ENCODE data around the gene NFATC4. TPM values are rescaled to one million over a fixed set of nuclear protein-coding genes. Genes with fewer than 3 reads are reported as not detected.

NFATC4 gene
- 134 TPM for polyA plus RNA-seq (2013, experiment 1 of 2; ENCODE audit: insufficient read length)
- polyA plus RNA-seq (2013, experiment 2 of 2; ENCODE audit: insufficient read length) = 125 TPM

DNA sequence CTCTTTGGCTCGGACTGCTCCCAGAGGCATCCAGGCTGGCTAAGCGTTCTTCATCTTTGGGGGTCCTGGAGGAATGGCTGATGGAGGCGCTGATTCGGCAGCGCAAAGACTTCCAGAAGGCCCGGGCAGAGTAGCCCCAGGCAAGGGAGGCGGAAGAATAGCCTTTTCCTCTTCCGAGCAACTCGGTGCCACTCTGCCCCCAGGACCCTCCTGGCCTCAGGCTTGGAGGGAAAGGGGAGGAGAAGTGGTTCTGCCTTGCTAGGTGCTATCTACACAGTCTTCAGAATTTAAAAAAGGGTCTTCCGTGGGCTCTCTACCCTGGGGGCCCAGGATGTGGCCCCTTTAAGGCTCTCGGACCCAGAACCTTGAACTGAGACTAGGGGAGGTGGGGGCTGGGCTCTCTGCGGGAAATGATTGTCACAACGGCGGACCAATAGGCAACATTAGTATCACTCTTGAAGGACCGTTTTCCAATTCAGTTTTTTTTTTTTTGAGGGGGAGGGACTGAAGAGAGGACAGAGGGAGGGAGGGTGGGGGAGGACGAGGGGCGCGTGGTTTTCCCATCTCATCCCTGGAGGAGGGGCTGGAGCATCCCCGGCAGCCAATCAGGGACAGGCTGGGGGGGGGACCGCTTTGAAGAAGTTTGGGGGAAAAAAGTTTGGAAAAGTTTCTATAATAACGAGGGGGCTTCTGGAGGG is at the start of gene NFATC4:
Gene NFATC4 (plus strand): TSS at position 671 of the 698 bp plus-strand sequence. CDS start 157 bp downstream, outside the sequence.
- DNase-seq = peak; percentile 99

DNA sequence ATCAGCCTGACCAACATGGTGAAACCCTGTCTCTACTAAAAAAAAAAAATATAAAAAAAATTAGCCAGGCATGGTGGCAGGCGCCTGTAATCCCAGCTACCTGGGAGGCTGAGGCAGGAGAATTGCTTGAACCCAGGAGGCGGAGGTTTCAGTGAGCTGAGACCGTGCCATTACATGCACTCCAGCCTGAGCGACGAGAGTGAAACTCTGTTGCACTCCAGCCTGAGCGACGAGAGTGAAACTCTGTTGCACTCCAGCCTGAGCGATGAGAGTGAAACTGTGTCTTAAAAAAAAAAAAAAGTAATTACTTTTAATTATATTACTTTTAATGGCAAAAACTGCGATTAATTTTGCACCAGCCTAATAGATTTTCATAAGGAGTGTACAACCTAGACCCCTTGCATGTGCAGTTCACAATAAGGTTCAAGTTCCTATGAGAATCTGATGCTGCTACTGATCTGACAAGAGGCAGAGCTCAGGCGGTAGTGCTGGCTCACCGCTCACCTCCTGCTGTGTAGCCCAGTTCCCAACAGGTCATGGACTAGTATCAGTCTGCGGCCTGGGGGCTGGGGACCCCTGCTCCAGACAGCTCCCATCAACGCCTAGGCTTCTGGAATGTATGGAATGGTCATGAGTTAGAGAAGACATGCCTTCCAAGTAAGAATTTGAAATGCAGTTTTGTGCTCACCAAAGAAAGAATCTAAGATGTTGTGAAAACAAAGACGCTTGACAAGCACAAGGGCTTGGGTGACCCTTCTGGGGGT is 46.6 kb upstream of the NFATC4 start:
- peak; percentile 18 for DNase-seq

GRCh38 chr14:24322672-24323071 is 45.3 kb upstream of the NFATC4 start:
- DNase-seq = no peak

GRCh38 chr14:24323341-24323740 is 44.6 kb upstream of the NFATC4 start:
- no peak for DNase-seq

GRCh38 chr14:24324024-24324423 is 44.0 kb upstream of the NFATC4 start:
- no peak for DNase-seq

DNA sequence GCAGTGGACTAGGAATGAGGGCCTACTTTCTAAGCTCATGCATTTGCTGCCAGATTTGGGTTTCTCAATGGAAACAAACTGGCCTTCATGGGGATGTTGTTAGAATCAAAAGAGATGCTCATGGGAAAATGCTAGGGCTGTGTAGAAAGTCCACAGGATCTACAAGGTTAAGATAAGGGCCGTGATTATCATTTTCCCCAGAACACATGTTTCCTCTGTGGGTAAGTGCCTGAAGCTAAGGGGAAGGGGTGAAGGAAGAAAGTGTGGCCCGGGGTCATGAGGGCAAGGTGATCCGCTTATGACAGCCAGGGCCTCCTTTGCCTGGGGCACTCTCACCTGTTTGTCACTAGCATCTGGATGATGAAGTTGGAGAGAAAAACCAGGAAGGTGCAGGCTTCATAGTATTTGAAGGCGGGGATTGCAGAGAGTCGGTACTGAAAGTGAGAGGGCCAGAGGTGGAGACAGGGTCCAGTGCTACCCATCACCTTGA is 42.9 kb upstream of the NFATC4 start:
- DNase-seq = no peak

DNA sequence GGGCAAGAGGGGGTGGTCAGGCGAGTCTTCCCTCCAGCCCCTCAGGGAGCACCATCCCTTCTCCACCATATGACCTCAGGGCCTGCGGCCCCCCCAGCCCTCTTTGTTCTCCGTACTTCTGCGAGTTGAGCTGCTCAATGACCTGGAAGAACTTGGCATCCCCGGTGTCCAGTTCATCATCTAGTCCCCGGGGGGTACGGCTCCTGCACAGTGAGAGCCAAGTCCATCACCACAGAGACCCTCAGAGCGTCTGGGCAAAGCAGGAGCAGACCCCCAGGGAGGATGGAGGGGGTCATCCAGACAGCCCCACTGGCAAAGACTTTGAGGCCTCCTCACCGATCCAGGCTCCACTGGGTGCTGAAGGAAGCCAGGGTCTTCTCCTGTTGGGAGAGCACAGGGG is 42.0 kb upstream of the NFATC4 start:
- DNase-seq = no peak

DNA sequence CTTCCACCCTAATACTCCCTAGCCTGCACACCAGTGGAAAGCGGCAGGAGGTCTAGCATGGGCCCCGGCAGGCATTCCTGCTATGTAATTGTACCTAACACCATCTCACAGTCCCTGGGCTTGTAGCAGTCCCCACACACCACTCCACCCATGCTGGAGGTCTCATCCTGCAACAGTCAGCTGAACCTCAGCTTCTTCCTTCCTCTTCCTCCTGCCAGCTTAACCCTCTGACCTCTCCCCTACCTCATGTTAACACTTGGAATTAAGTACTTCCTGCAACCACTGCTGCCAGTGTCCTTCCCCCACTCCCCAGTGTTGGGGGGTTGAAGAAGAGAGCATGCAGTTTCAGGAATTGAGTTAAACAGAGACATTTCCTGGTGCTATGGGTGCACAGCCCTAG is 40.7 kb upstream of the NFATC4 start:
- no peak for DNase-seq

DNA sequence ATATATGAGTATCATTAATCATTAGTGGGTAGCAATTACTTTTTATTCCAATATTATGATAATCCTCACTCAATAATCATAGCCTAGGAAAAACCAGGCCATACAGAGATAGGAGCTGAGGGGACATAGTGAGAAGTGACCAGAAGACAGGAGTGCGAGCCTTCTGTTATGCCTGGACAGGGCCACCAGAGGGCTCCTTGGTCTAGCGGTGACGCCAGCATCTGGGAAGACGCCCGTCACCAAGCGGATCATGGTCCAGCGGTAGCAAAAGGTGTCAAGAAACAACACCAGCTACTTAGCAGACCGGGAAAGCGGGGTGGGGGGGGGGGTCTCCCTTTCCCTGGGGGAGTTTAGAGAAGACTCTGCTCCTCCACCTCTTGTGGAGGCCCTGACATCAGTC is 40.1 kb upstream of the NFATC4 start:
- peak; percentile 18 for DNase-seq

GRCh38 chr14:24329073-24329663 is 38.8 kb upstream of the NFATC4 start:
- DNase-seq = no peak

GRCh38 chr14:24329736-24330135 is 38.2 kb upstream of the NFATC4 start:
- no peak for DNase-seq

DNA sequence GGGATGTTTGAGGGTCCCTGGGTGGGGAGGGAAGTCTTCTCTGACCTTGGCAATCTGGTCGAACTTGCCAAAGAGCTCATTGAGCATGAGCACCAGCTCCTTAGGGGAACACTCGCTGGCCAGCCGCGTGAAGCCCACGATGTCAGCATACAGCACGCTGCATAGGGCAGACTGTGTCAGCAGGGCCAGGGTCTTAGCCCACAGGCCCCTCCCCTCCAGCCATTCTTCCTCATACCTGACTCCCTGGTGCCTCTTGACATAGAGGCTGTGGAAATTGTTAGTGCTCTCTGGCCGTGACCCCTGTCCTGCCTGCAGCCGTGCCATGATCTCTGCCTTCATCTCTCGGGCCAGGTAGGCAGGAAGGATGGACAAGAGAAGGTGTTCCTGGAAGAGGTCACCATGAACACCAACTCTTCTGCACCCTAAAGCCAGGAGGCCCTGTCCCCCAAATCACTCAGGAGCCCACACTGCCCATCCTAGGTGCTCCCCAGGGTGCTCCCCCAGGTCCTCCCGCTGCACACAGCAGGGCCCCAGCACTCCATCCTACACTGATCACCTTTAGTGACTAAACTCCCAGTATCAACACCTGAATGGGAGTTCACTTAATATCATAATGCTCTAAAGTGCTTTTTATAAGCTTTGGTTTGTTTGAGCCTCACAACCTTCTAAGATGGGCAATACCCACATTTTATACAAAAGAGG is 36.9 kb upstream of the NFATC4 start:
- no peak for DNase-seq

- no peak for DNase-seq
Observed at GRCh38 chr14:24331731-24332267, 36.2 kb upstream of the NFATC4 start.

GRCh38 chr14:24332268-24332993 is 35.6 kb upstream of the NFATC4 start:
- DNase-seq = peak; percentile 73

DNA sequence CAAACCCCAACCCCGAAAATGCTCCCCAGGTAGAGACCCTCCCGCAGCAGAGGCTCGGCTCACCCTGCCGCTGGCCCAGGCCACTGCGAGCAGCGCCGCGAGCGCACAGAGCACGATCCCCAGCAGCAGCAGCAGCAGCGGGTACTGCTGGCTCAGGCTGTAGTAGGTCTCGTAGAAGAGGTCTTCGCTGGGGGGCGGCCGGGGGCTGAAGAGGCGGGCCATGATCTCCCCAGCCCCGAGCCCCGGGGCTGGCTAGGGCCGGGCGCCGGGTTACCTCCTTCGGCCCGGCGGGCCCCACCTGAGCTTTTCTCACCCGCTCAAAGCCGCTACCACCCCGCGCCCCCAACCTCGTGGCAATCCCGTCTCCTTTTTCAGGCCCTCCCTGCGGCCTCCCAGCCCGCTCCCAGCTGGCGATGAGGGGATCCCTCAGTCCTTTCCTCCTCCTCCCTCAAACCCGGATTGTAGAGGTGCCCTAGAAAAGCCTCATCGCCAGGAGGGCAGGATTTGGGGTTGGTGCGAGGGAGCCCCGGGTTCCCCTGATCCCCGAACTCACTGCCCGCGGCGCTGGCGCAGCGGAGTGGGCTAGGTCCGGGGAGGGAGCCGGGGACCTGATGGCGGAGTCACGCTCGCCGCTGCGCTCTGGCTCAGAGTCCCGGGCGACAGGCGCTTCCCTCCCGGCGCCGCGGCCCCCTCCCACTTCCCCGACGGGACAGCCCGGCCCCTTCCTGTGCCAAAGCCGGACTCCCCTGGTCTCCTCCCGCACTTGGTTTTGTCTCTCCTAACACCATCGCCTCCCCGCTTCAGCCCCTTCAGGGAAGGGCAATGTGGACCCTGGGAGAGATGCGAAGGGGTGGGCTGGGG is 33.3 kb upstream of the NFATC4 start, which contains the start of gene ADCY4:
Gene ADCY4 (minus strand): TSS at position 641 of the 861 bp plus-strand sequence. CDS start 419 bp downstream, at position 222.
- no peak for DNase-seq

- peak; percentile 40 for DNase-seq
Observed at GRCh38 chr14:24335461-24336171, 32.4 kb upstream of the NFATC4 start.

- DNase-seq = no peak
Observed at GRCh38 chr14:24337144-24337823, 30.7 kb upstream of the NFATC4 start.

GRCh38 chr14:24337824-24338175 is 30.2 kb upstream of the NFATC4 start:
- DNase-seq = no peak

DNA sequence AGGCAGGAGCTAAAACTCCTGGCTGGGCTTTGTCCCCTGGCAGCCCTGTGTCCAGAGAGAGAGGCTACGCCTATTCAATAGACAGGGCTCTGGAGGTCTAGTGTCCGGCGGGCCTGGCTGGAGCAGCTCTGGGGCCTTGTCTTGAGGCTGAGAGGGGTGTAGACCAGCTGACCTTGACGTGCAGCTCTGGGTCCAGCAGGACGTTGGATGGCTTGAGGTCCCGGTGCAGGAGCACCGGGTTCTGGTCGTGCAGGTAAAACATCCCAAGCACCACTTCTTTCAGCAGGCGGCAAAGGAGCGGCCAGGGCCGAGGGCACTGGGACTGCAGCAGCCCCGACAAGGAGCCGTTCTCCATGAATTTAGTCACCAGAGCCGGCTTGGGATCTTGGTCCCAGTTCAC is 29.1 kb upstream of the NFATC4 start:
- DNase-seq = no peak

Data from fibroblast of skin of back (primary cell).